ENCODE data around the gene BAIAP2L1.

GRCh38 chr7:98418636-98419315, 17.9 kb upstream of the BAIAP2L1 start:
- TF ChIP-seq CTCF (IDR thresholded peaks at IDR 0.05; ENCODE audit: low read length), result no peak
- no peak for TF ChIP-seq EZH2phosphoT487 (IDR thresholded peaks at IDR 0.05; ENCODE audit: low read length)
- no peak for TF ChIP-seq EZH2 (optimal IDR thresholded peaks at IDR 0.05; ENCODE audit: low read depth, low read length)
